Measurements from ENCODE around the gene FAM180A. TPM values are rescaled to one million over a fixed set of nuclear protein-coding genes. Genes with fewer than 3 reads are reported as not detected.

The FAM180A gene
- total RNA-seq (2022; extraction: Qiagen RNA extraction), result 0.07 to 0.08 TPM in 2 of 5 replicates, not detected in the others

DNA sequence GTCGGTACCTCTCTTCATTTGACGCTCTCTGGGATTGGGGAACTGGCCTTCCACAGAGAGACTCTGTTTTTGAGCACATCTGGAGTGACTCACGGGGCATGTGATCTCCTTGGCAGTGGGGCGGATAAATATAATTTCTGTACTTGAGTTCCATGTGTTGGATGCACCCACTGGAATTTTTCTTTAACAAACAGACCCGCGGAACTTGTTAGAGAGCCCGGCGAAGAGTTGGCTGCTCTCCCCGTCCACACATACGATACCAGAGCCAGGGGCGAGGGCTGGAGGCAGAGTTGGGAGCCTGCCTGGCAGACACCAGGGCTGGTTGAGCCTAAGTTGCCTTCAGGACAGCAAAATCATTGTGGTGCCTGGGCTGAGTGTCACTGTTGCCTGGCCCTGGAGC, at the start of gene FAM180A:
Gene FAM180A (minus strand): TSS at position 44 of the 400 bp plus-strand sequence. CDS start 233 bp downstream, outside the sequence.

DNA sequence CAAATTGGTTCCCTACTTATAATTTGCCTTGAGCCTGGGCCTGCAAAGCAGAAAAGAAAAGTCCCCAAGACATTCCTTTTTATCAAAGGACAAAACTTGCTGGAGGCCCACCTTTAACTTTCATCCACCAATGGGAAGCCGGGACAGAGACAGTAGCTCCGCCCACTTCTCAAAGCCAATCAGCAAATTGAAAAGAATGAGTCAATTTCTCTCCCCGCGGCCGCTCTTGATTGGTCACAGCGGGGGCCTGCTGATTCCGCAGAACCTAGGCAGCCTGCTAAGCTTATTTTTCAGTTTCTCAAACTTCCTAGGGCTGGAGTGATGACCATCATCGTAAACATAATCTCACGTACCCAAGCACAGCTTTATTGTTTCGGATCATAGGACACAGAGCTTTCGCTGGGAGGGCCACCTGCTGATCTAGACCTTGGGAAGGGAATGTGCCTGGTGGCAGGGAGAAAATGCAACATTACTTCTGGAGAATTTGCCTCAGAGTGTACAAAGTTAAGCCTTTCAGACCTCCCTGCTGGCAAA, 20.4 kb downstream of the FAM180A start, which contains the start of gene SLC13A4:
Gene SLC13A4 (minus strand): TSS at position 51 of the 534 bp plus-strand sequence. CDS start 690 bp downstream, outside the sequence.

Other genes starting within 250 kb of the FAM180A start
- 10.5 to 11.8 TPM (median 10.7 TPM) in 5 replicates for gene CNOT4, start 238.7 kb downstream of the FAM180A start, total RNA-seq (2022; extraction: Qiagen RNA extraction)
- gene NUP205, start 190.9 kb downstream of the FAM180A start, total RNA-seq (2022; extraction: Qiagen RNA extraction), result 47.3 to 51.3 TPM (median 48.5 TPM) in 5 replicates
- gene STMP1, start 86.3 kb downstream of the FAM180A start, total RNA-seq (2022; extraction: Qiagen RNA extraction), result 29.9 to 34.8 TPM (median 30.6 TPM) in 5 replicates
- not detected in 5 replicates for gene SLC13A4, start 20.6 kb downstream of the FAM180A start, total RNA-seq (2022; extraction: Qiagen RNA extraction)
- 96.8 to 125 TPM (median 114 TPM) in 5 replicates for gene MTPN, start 228.5 kb upstream of the FAM180A start, total RNA-seq (2022; extraction: Qiagen RNA extraction)

Data from A549 treated with CORT108297 at 1 μM for 4 hours (cell line).